SK-N-SH (cell line): ENCODE measurements around the gene RUFY3. TPM values are rescaled to one million over a fixed set of nuclear protein-coding genes. Genes with fewer than 3 reads are reported as not detected.

Experiments used
- CTCF ChIA-PET: fragments of 300-600, 350-600 bp; formaldehyde crosslinking; extraction: SDS; loops from one replicate; lab custom pipeline; 2021; lab: Yijun Ruan, JAX
- POLR2A ChIA-PET: fragments of 350-600 bp; sonication (Branson Sonifier 250); formaldehyde crosslinking; extraction: SDS; loops from one replicate; lab custom pipeline; 2020; ENCODE audit warnings: antibody characterized with exemption, inconsistent platforms; lab: Yijun Ruan, JAX
- DNase-seq: peaks from one replicate; pipeline ENCODE4 v3.0.0; 2012
- H2AFZ ChIP-seq: fragments of 200-600 bp; sonication (generic); 2 replicates; pipeline ENCODE4 v1.8.1; 2016; ENCODE audit warnings: antibody characterized with exemption, mild to moderate bottlenecking, low read depth
- H3F3A ChIP-seq: fragments of 200-600 bp; sonication (generic); replicated peaks from 2 replicates; pipeline ENCODE3; 2016; ENCODE audit warnings: antibody characterized with exemption, mild to moderate bottlenecking; ENCODE audit not compliant: insufficient read depth
- H3K27ac ChIP-seq, 2 experiments: fragments of 200-500 bp in 1 of 2; fragments of 200-600 bp in 1 of 2; sonication (Bioruptor generic) in 1 of 2; sonication (generic), shearing (Covaris generic) in 1 of 2; 2 replicates each; pipeline versions ENCODE4 v1.5.1 to v1.6.1; 2014 to 2016; ENCODE audit warnings: low read depth in 2 of 2, inconsistent platforms in 1 of 2, low read length in 1 of 2, mild to moderate bottlenecking in 1 of 2, mixed read lengths in 1 of 2
- H3K27me3 ChIP-seq: fragments of 200-600 bp; sonication (generic), shearing (Covaris generic); 2 replicates; pipeline ENCODE4 v1.6.1; 2016; ENCODE audit warnings: mixed run types; ENCODE audit not compliant: insufficient read depth
- H3K36me3 ChIP-seq, 2 experiments: fragments of 200-500 bp in 1 of 2; fragments of 200-600 bp in 1 of 2; sonication (Bioruptor generic) in 1 of 2; sonication (generic) in 1 of 2; replicated peaks in 1 of 2; 2 replicates each; pipeline versions ENCODE3 to v1.5.1; 2014 to 2016; ENCODE audit warnings: low read length in 1 of 2, mild to moderate bottlenecking in 1 of 2; ENCODE audit not compliant: insufficient read depth in 2 of 2, control insufficient read depth in 1 of 2
- H3K4me1 ChIP-seq, 2 experiments: fragments of 200-500 bp in 1 of 2; fragments of 200-600 bp in 1 of 2; sonication (Bioruptor generic) in 1 of 2; sonication (generic), shearing (Covaris generic) in 1 of 2; 2 replicates each; pipeline versions ENCODE4 v1.5.1 to v1.6.1; 2014 to 2016; ENCODE audit warnings: low read depth in 1 of 2, low read length in 1 of 2, mixed run types in 1 of 2; ENCODE audit not compliant: insufficient read depth in 2 of 2, control insufficient read depth in 1 of 2
- H3K4me2 ChIP-seq: fragments of 200-600 bp; sonication (generic), shearing (Covaris generic); 2 replicates; pipeline ENCODE4 v1.6.1; 2017; ENCODE audit warnings: mixed run types
- H3K4me3 ChIP-seq, 2 experiments: fragments of 200-500 bp in 1 of 2; fragments of 200-600 bp in 1 of 2; sonication (Bioruptor generic) in 1 of 2; sonication (generic), shearing (Covaris generic) in 1 of 2; 2 replicates each; pipeline versions ENCODE4 v1.5.1 to v1.8.1; 2014 to 2016; ENCODE audit warnings: low read depth in 2 of 2, inconsistent platforms in 1 of 2, low read length in 1 of 2, mild to moderate bottlenecking in 1 of 2, mixed read lengths in 1 of 2, moderate library complexity in 1 of 2
- H3K79me2 ChIP-seq: fragments of 200-600 bp; sonication (generic); 2 replicates; pipeline ENCODE4 v1.8.1; 2017; ENCODE audit warnings: mild to moderate bottlenecking; ENCODE audit not compliant: insufficient read depth
- H3K9ac ChIP-seq: fragments of 200-600 bp; sonication (generic); 2 replicates; pipeline ENCODE4 v1.6.1; 2017; ENCODE audit warnings: mixed run types
- H3K9me2 ChIP-seq: fragments of 200-600 bp; sonication (generic); 2 replicates; pipeline ENCODE4 v1.6.1; 2017; ENCODE audit warnings: mixed run types
- H3K9me3 ChIP-seq: fragments of 200-600 bp; sonication (generic); 2 replicates; pipeline ENCODE4 v1.6.1; 2017; ENCODE audit warnings: mixed run types, mild to moderate bottlenecking, moderate library complexity
- H4K20me1 ChIP-seq: fragments of 200-600 bp; sonication (generic); 2 replicates; pipeline ENCODE4 v1.6.1; 2017; ENCODE audit warnings: mild to moderate bottlenecking, mixed run types; ENCODE audit not compliant: insufficient read depth
- CTCF ChIP-seq: fragments of 200-600 bp; sonication (generic); IDR thresholded peaks from 2 replicates; pipeline ENCODE4 v1.6.1; 2017; ENCODE audit warnings: antibody characterized with exemption, mild to moderate bottlenecking, moderate library complexity
- GATA2 ChIP-seq: sonication (generic); formaldehyde crosslinking; IDR thresholded peaks from 2 replicates; pipeline ENCODE4 v1.5.0; 2020; ENCODE audit warnings: mild to moderate bottlenecking, missing genetic modification reagents
- MXI1 ChIP-seq: IDR thresholded peaks from 2 replicates; pipeline ENCODE4 v1.6.1; 2012; ENCODE audit warnings: mild to moderate bottlenecking, low read depth, low read length, improper control_type of control experiment
- NRF1 ChIP-seq: IDR thresholded peaks from 2 replicates; pipeline ENCODE4 v1.6.1; 2012; ENCODE audit warnings: low read depth, mild to moderate bottlenecking, low read length
- TAF1 ChIP-seq: IDR thresholded peaks from 2 replicates; pipeline ENCODE4 v1.6.1; 2012; ENCODE audit warnings: low read depth, mild to moderate bottlenecking, low read length, moderate library complexity, borderline replicate concordance
- TCF12 ChIP-seq: IDR thresholded peaks from 2 replicates; pipeline ENCODE4 v1.4.0; 2012
- WGBS: methylation state at CpG from one replicate; pipeline ENCODE4 v1.1.6; 2017; ENCODE audit warnings: low lambda C conversion rate; 5-methylcytosine and 5-hydroxymethylcytosine counted together
- polyA plus RNA-seq, 3 experiments: library from polyadenylated mRNA; depleted of rRNA; stranded (reverse); fragments of >200 nt; gene quantifications; 2 replicates each; pipeline ENCODE4 v1.2.3, GENCODE V29; 2012
- TF ChIP-seq, protein P1 (sequence below): IDR thresholded peaks from 2 replicates; pipeline ENCODE4 v1.6.1; 2012; ENCODE audit warnings: mild to moderate bottlenecking, low read depth, low read length, moderate library complexity
- TF ChIP-seq, protein P2 (sequence below): IDR thresholded peaks from 2 replicates; pipeline ENCODE4 v1.4.0; 2012; ENCODE audit warnings: low read depth, borderline replicate concordance
- TF ChIP-seq, protein P3 (sequence below): IDR thresholded peaks from 2 replicates; pipeline ENCODE4 v1.4.0; 2012; ENCODE audit warnings: low read depth

RUFY3 gene
- polyA plus RNA-seq, 1 of the 3 experiments (the other 2 are of a cell fraction): 22.8 TPM

- TF ChIP-seq GATA2 (CRISPR knock-in tag) (no peak), CTCF (no peak), TCF12 (no peak), MXI1 (peak; percentile 68), NRF1 (no peak), TAF1 (no peak; the same call in 1 of the 2 replicates)
- TF ChIP-seq, protein P1, sequence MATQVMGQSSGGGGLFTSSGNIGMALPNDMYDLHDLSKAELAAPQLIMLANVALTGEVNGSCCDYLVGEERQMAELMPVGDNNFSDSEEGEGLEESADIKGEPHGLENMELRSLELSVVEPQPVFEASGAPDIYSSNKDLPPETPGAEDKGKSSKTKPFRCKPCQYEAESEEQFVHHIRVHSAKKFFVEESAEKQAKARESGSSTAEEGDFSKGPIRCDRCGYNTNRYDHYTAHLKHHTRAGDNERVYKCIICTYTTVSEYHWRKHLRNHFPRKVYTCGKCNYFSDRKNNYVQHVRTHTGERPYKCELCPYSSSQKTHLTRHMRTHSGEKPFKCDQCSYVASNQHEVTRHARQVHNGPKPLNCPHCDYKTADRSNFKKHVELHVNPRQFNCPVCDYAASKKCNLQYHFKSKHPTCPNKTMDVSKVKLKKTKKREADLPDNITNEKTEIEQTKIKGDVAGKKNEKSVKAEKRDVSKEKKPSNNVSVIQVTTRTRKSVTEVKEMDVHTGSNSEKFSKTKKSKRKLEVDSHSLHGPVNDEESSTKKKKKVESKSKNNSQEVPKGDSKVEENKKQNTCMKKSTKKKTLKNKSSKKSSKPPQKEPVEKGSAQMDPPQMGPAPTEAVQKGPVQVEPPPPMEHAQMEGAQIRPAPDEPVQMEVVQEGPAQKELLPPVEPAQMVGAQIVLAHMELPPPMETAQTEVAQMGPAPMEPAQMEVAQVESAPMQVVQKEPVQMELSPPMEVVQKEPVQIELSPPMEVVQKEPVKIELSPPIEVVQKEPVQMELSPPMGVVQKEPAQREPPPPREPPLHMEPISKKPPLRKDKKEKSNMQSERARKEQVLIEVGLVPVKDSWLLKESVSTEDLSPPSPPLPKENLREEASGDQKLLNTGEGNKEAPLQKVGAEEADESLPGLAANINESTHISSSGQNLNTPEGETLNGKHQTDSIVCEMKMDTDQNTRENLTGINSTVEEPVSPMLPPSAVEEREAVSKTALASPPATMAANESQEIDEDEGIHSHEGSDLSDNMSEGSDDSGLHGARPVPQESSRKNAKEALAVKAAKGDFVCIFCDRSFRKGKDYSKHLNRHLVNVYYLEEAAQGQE: no peak
- TF ChIP-seq, protein P2, sequence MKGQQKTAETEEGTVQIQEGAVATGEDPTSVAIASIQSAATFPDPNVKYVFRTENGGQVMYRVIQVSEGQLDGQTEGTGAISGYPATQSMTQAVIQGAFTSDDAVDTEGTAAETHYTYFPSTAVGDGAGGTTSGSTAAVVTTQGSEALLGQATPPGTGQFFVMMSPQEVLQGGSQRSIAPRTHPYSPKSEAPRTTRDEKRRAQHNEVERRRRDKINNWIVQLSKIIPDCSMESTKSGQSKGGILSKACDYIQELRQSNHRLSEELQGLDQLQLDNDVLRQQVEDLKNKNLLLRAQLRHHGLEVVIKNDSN: peak; percentile 62
- TF ChIP-seq, protein P3, sequence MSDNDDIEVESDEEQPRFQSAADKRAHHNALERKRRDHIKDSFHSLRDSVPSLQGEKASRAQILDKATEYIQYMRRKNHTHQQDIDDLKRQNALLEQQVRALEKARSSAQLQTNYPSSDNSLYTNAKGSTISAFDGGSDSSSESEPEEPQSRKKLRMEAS: peak; percentile 91
- TF ChIP-seq, all 33 proteins: peak for 3
- Histone ChIP-seq H3F3A (peaks cover 36% of the 10 kb centered on the region), H3K4me1 (peaks cover 4 to 11% of the 10 kb centered on the region in 2 experiments; a peak in 3 of 4 replicates), H3K27ac (peak overlapping the region; percentile 87 to 93), H3K9ac (peak overlapping the region; percentile 80), H3K79me2 (peaks cover 49% of the 10 kb centered on the region), H3K9me2 (no peaks in the 10 kb centered on the region), H3K4me2 (peak overlapping the region; percentile 71), H2AFZ (peak overlapping the region; percentile 61), H3K27me3 (no peaks in the 10 kb centered on the region), H3K9me3 (no peaks in the 10 kb centered on the region), H3K4me3 (peak overlapping the region; percentile 79 to 80), H4K20me1 (no peaks in the 10 kb centered on the region), H3K36me3 (no peaks in the 10 kb centered on the region)
- ChIA-PET POLR2A (interaction anchor here (0.7 to 3.0 kb wide), 6 partner anchors 13 to 288 kb away, joined by 4 to 20 read pairs (median 6); partner anchors contain the start of genes DCK, MOB1B, RUFY3 and UTP3), CTCF (interaction anchor here (0.8 to 4.8 kb wide), 9 partner anchors 13 to 132 kb away, joined by 3 to 48 read pairs (median 5); partner anchors contain the start of genes RUFY3 and UTP3)
- peak; percentile 91 for DNase-seq
- 1% methylated on average over 13 of the region's 86 CpGs for WGBS
Observed at GRCh38 chr4:70705183-70706043, 16.4 kb upstream of the RUFY3 start.
